ENCODE results near the gene AFF1. TPM values are rescaled to one million over a fixed set of nuclear protein-coding genes. Genes with fewer than 3 reads are reported as not detected.

The AFF1 gene
- total and polyA plus RNA-seq, 2 donors from 2014 or later, result 13.4 to 187 TPM

GRCh38 chr4:87056881-87057280 is 122.1 kb downstream of the AFF1 start:
- intact Hi-C loops (cut with DNase I), result no loop called here
- H3K27ac ChIP-seq (ENCODE audit: low read depth in 2 of 2, low read length in 2 of 2), result peak overlapping the region in 1 of 2 donors; percentile 20

GRCh38 chr4:87057835-87058355 is 123.1 kb downstream of the AFF1 start:
- H3K9me3 ChIP-seq (ENCODE audit: control insufficient read depth in 2 of 3, insufficient read depth in 1 of 3, low read length in 3 of 3), result no peaks in the 10 kb centered on the region
- H3K4me3 ChIP-seq (ENCODE audit: low read length in 3 of 3), result no peak overlapping the region
- peaks cover 0 to 5% (median 4%) of the 10 kb centered on the region in 3 donors for H3K36me3 ChIP-seq (ENCODE audit: control insufficient read depth in 2 of 3, insufficient read depth in 3 of 3, low read length in 3 of 3)
- FAIRE-seq, result no peak
- H3K27me3 ChIP-seq (ENCODE audit: control insufficient read depth, insufficient read depth, low read length), result no peaks in the 10 kb centered on the region
- peak overlapping the region in 1 of 2 donors; percentile 18 for H3K27ac ChIP-seq (ENCODE audit: low read depth in 2 of 2, low read length in 2 of 2)
- H3K4me1 ChIP-seq (ENCODE audit: control insufficient read depth in 2 of 3, insufficient read depth in 2 of 3, low read depth in 1 of 3, low read length in 3 of 3), result peaks cover 0 to 37% (median 33%) of the 10 kb centered on the region in 3 donors
- no peak for TF ChIP-seq CTCF (IDR thresholded peaks at IDR 0.05; ENCODE audit: borderline replicate concordance, extremely low read depth, insufficient read depth)
- no peak for DNase-seq
- intact Hi-C loops (cut with DNase I), result no loop called here
- no peak overlapping the region for H3K9ac ChIP-seq (ENCODE audit: low read length in 3 of 3)

More at GRCh38 chr4:87056881-87057280, 122.1 kb downstream of the AFF1 start:
- H3K4me3 ChIP-seq (ENCODE audit: low read length in 3 of 3), result no peak overlapping the region
- H3K9ac ChIP-seq (ENCODE audit: low read length in 3 of 3), result no peak overlapping the region
- DNase-seq, result no peak
- peaks cover 0 to 5% (median 4%) of the 10 kb centered on the region in 3 donors for H3K36me3 ChIP-seq (ENCODE audit: control insufficient read depth in 2 of 3, insufficient read depth in 3 of 3, low read length in 3 of 3)
- H3K4me1 ChIP-seq (ENCODE audit: control insufficient read depth in 2 of 3, insufficient read depth in 2 of 3, low read depth in 1 of 3, low read length in 3 of 3), result peaks cover 0 to 37% (median 33%) of the 10 kb centered on the region in 3 donors
- FAIRE-seq, result no peak
- no peaks in the 10 kb centered on the region for H3K27me3 ChIP-seq (ENCODE audit: control insufficient read depth, insufficient read depth, low read length)
- no peak for TF ChIP-seq CTCF (IDR thresholded peaks at IDR 0.05; ENCODE audit: borderline replicate concordance, extremely low read depth, insufficient read depth)
- H3K9me3 ChIP-seq (ENCODE audit: control insufficient read depth in 2 of 3, insufficient read depth in 1 of 3, low read length in 3 of 3), result no peaks in the 10 kb centered on the region

- Histone ChIP-seq H3K4me3 (ENCODE audit: low read length in 3 of 3) (no peak overlapping the region), H3K27me3 (ENCODE audit: control insufficient read depth, insufficient read depth, low read length) (no peaks in the 10 kb centered on the region), H3K27ac (ENCODE audit: low read depth in 2 of 2, low read length in 2 of 2) (peak overlapping the region in 1 of 2 donors; percentile 18), H3K9me3 (ENCODE audit: control insufficient read depth in 2 of 3, insufficient read depth in 1 of 3, low read length in 3 of 3) (no peaks in the 10 kb centered on the region), H3K4me1 (ENCODE audit: control insufficient read depth in 2 of 3, insufficient read depth in 2 of 3, low read depth in 1 of 3, low read length in 3 of 3) (peaks cover 0 to 31% (median 30%) of the 10 kb centered on the region in 3 donors), H3K9ac (ENCODE audit: low read length in 3 of 3) (no peak overlapping the region), H3K36me3 (ENCODE audit: control insufficient read depth in 2 of 3, insufficient read depth in 3 of 3, low read length in 3 of 3) (peaks cover 0 to 5% (median 3%) of the 10 kb centered on the region in 3 donors)
- DNase-seq, result peak in 3 of 5 donors; percentile 55 to 78 (median 77)
- peak; percentile 32 for TF ChIP-seq CTCF (IDR thresholded peaks at IDR 0.05; ENCODE audit: borderline replicate concordance, extremely low read depth, insufficient read depth)
- FAIRE-seq, result no peak
- intact Hi-C loops (cut with DNase I), result no loop called here
Measured at GRCh38 chr4:87058356-87059073, 123.7 kb downstream of the AFF1 start.
